Kidney epithelial cell (primary cell): Measurements from ENCODE around the gene ARF1. TPM values are rescaled to one million over a fixed set of nuclear protein-coding genes. Genes with fewer than 3 reads are reported as not detected.

Experiments used
- DNase-seq: peaks from one replicate; pipeline ENCODE4 v3.0.0-alpha.2; 2010; ENCODE audit warnings: low read depth
- H3K27me3 ChIP-seq: 2 replicates; pipeline ENCODE4 v1.6.0; 2011; ENCODE audit warnings: low read length; ENCODE audit not compliant: control insufficient read depth, insufficient read depth
- H3K36me3 ChIP-seq: 2 replicates; pipeline ENCODE4 v1.5.1; 2011; ENCODE audit warnings: low read length; ENCODE audit not compliant: control insufficient read depth, insufficient read depth
- H3K4me3 ChIP-seq: 2 replicates; pipeline ENCODE4 v1.5.1; 2011; ENCODE audit warnings: low read depth, mild to moderate bottlenecking, control low read depth, low read length
- total RNA-seq: library from RNA; depleted of rRNA; stranded (reverse); fragments of >200 nt; gene quantifications from 2 replicates; pipeline ENCODE4 v1.2.3, GENCODE V29; 2015
- TF ChIP-seq, protein P1 (sequence below): IDR thresholded peaks from 2 replicates; pipeline ENCODE4 v1.5.1; 2011; ENCODE audit warnings: mild to moderate bottlenecking, moderate library complexity, low read length, control low read depth, inconsistent platforms; ENCODE audit not compliant: insufficient read depth, poor library complexity, severe bottlenecking

The ARF1 gene
- total RNA-seq, 1 donor from 2014 or later, result 479 TPM

DNA sequence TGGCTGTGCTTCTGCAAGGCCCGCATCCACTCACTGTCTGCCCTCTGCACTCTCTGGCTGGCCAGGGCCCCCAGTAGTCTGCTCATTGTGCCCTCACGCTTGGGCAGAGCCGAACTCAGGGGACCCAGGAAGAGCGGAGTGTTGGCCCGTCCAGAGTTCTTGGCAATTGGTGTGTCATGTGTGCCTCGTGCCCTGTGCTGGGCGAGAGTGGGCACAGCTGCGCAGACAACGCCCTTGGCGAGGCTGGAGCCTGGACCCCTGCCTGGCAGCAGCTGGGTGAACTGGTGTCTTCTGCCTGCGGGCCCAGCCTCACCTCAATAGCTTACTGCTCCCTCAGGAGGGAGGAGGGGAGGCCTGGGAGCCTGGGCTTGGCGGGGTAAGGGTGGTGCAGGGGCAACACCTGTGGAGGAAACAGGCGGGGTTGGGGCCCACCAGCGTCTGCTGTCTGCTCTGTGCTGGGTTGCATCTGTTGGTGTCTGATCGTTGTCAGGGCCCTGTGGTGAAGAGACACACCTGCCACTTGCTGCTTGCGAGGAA, 59.7 kb downstream of the ARF1 start:
- TF ChIP-seq, protein P1, sequence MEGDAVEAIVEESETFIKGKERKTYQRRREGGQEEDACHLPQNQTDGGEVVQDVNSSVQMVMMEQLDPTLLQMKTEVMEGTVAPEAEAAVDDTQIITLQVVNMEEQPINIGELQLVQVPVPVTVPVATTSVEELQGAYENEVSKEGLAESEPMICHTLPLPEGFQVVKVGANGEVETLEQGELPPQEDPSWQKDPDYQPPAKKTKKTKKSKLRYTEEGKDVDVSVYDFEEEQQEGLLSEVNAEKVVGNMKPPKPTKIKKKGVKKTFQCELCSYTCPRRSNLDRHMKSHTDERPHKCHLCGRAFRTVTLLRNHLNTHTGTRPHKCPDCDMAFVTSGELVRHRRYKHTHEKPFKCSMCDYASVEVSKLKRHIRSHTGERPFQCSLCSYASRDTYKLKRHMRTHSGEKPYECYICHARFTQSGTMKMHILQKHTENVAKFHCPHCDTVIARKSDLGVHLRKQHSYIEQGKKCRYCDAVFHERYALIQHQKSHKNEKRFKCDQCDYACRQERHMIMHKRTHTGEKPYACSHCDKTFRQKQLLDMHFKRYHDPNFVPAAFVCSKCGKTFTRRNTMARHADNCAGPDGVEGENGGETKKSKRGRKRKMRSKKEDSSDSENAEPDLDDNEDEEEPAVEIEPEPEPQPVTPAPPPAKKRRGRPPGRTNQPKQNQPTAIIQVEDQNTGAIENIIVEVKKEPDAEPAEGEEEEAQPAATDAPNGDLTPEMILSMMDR, result no peak
- Histone ChIP-seq H3K27me3 (no peaks in the 10 kb centered on the region), H3K4me3 (no peak overlapping the region), H3K36me3 (peaks cover 4% of the 10 kb centered on the region)
- no peak for DNase-seq

DNA sequence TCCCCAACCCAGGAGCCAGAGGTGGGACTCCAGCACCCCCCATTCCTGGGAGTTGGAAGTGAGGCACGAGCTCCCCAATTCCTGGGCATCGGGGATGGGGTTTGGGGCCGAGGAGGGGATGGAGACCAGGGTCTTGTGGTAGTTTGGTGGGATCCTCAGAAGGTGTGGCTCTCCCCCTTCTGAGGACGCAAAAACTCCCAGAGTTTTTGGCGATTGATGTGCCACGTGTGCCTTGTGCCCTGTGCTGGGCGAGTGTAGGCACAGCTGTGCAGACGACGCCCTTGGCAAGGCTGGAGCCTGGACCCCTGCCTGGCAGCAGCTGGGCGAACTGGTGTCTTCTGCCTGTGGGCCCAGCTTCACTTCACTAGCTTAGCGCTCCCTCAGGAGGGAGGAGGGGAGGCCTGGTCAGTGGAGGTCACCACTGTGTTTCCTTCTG, 60.2 kb downstream of the ARF1 start:
- Histone ChIP-seq H3K27me3 (no peaks in the 10 kb centered on the region), H3K36me3 (peaks cover 4% of the 10 kb centered on the region), H3K4me3 (no peak overlapping the region)
- TF ChIP-seq, protein P1, result no peak
- no peak for DNase-seq

DNA sequence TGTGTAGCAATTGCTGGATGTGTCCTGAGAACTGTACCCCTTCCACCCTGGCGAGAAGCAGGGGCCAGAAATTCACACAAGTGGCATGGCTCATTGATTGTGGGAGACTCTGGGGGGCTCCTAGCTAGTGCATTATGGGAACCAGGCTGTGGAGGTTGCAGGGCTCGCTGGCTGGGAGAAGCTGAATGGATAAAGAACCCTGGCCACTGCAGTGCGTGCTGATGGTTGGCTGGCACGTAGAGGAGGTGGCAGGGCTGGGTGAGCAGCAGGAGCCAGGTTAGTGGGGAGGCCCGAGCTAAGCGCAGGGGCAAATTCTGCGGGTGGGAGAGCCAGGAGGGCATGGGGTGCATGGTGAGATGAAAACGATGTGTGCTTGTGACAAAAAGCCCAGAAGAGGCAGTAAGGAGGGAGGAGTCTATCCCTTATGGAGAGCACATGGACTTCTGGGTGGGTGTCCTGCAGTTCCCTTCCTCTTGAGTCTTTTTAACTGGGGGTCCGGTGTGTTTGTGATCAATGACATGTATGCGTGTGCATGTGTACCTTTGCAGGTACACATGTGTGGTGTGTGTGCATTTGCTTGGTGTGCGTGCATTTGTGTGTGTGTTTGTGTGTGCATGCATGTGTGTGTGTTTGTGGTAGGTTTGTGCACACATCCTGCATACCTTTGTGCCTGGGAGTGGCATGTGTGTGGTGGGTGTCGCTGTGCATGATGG, 61.1 kb downstream of the ARF1 start:
- Histone ChIP-seq H3K36me3 (peaks cover 4% of the 10 kb centered on the region), H3K27me3 (no peaks in the 10 kb centered on the region), H3K4me3 (no peak overlapping the region)
- DNase-seq, result no peak
- TF ChIP-seq, protein P1, result no peak

DNA sequence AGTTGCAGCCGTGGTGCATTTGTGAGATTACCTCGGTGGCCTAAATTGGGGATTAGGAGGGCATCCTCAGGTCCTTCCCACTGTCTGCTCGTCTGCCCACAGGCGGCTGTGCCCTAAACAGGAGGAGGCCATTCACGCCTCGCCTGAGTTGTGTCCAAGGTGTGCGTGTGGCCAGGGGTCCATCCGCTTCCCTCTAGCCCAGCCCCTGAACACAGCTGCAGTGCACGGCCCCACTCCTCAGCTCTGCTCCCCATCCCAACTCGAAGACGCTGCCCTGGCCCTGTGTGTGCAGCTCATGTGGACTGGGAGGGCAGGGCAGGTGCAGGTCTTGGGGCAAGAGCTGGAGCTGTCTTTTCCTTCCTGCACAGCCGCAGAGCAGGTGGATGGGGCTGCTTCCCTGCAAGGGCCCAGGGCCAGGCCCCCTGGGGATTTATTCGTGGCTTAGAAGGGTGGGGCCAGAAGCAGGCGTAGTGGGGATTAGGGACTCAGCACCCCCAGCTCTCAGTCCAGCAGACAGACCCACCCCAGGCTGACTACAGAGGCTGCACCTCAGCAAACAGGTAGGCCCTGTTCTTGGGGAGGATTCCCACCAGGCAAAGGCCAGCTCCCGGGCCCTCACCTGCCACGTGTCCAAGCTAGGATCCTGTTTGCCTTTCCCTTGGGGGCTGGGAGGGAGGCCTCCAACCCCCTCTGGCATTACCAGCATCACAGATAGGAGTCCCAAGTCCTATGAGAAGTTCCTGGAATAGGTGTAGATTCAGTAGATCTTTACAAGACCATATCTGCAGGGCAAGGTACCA, 61.9 kb downstream of the ARF1 start:
- no peaks in the 10 kb centered on the region for H3K27me3 ChIP-seq
- TF ChIP-seq, protein P1, result no peak
- H3K4me3 ChIP-seq, result no peak overlapping the region
- DNase-seq, result no peak
- H3K36me3 ChIP-seq, result peaks cover 4% of the 10 kb centered on the region

DNA sequence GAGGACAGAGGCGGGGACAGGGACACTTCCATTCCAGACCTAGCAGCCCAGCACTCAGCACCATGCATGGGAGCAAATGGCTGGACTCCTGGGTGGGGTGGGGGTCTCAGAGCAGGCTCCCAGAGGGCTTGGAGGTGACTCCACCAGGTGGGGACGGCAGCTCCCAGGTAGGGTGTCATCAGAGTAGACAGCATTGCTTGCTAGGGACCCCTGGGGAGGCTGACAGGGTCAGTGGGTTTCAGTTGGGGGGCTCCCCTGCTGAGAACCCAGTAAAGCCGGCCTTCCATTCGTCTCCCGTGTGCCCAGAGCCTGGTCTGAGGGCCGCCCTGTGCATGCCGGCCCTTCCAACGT, 62.5 kb downstream of the ARF1 start:
- no peak for DNase-seq
- no peaks in the 10 kb centered on the region for H3K27me3 ChIP-seq
- TF ChIP-seq, protein P1, result no peak
- no peak overlapping the region for H3K4me3 ChIP-seq
- H3K36me3 ChIP-seq, result peaks cover 4% of the 10 kb centered on the region
